HuH-7 (cell line): ENCODE results near the gene PDXP.

ENCODE experiments used
- DNase-seq: peaks from one replicate; pipeline ENCODE4 v3.0.0; 2011; ENCODE audit warnings: low spot score

The PDXP gene

GRCh38 chr22:37697538-37697835 is 39.0 kb downstream of the PDXP start:
- no peak for DNase-seq

GRCh38 chr22:37701141-37701786 is 42.7 kb downstream of the PDXP start:
- no peak for DNase-seq

GRCh38 chr22:37703906-37704305 is 45.4 kb downstream of the PDXP start:
- DNase-seq = no peak

- no peak for DNase-seq
Observed at GRCh38 chr22:37704645-37705044, 46.1 kb downstream of the PDXP start.

- no peak for DNase-seq
Observed at GRCh38 chr22:37705205-37705604, 46.7 kb downstream of the PDXP start.

GRCh38 chr22:37708580-37709444 is 50.3 kb downstream of the PDXP start:
- no peak for DNase-seq

- DNase-seq = no peak
Observed at GRCh38 chr22:37709445-37709765, 50.9 kb downstream of the PDXP start.

GRCh38 chr22:37710675-37711074 is 52.2 kb downstream of the PDXP start:
- no peak for DNase-seq

- no peak for DNase-seq
Observed at GRCh38 chr22:37711490-37711889, 53.0 kb downstream of the PDXP start.

- no peak for DNase-seq
Observed at GRCh38 chr22:37713761-37714160, 55.2 kb downstream of the PDXP start.

- no peak for DNase-seq
Observed at GRCh38 chr22:37714634-37715033, 56.1 kb downstream of the PDXP start.

GRCh38 chr22:37715760-37716159 is 57.2 kb downstream of the PDXP start:
- no peak for DNase-seq
